RPMI8226 (cell line): ENCODE data around the gene CLCF1.

Experiments
- DNase-seq: peaks from one replicate; pipeline ENCODE4 v3.0.0-alpha.2; 2015

The CLCF1 gene

DNA sequence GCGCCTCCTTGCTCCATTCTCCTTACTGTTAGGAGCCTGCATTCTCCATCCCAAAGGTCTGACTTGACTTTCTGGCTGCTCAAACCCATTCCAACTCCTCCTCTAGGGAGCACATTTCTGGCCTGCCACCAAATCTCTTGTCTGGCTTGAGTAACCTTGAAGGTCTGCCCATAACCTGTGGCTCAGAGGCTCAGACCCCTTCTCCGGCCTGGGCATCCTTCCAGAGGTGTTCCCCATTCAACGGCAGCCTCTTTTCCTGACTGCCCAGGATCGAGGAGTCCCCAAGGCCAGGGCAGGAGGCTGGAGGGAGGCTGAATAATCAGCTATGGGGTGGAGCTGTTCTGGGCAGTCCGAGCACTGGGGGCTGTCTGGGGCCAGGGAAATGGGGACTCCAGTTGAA, 20.6 kb upstream of the CLCF1 start:
- no peak for DNase-seq

DNA sequence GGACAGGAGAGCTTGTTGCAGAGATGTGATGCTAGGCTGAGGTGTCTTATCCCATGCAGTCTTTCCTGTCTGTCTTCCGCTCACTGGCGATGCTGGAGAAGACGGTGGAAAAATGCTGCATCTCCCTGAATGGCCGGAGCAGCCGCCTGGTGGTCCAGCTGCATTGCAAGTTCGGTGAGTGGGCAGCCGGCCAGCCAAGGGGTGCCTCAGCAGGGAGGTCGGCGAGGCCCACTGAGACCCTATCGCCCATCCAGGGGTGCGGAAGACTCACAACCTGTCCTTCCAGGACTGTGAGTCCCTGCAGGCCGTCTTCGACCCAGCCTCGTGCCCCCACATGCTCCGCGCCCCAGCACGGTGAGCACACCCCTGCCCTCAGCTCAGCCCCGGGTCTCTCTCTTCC, 20.0 kb upstream of the CLCF1 start:
- no peak for DNase-seq

DNA sequence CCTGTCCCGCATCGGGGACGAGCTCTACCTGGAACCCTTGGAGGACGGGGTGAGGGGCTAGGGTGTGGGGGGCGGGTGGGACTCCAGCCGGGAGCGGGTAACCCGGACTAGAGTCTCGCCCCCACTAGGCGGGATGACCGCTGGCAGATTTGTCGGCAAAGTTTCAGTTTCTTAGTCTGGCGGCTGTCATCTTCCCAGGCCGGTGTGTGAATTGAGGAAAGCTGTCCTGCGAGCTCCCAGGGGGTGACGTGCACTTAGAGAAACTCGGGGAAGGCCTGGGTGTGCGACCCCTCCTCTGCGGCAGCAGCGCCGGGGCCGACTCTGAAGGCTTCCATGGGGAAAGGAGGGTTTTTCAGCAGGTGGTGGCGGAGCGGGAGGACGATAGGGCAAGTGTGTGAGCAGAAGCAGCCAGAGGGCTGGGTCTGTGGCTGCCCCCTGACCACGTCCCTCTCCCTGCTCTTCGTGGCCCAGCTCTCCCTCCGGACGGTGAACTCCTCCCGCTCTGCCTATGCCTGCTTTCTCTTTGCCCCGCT, 18.9 kb upstream of the CLCF1 start:
- DNase-seq, result no peak

DNA sequence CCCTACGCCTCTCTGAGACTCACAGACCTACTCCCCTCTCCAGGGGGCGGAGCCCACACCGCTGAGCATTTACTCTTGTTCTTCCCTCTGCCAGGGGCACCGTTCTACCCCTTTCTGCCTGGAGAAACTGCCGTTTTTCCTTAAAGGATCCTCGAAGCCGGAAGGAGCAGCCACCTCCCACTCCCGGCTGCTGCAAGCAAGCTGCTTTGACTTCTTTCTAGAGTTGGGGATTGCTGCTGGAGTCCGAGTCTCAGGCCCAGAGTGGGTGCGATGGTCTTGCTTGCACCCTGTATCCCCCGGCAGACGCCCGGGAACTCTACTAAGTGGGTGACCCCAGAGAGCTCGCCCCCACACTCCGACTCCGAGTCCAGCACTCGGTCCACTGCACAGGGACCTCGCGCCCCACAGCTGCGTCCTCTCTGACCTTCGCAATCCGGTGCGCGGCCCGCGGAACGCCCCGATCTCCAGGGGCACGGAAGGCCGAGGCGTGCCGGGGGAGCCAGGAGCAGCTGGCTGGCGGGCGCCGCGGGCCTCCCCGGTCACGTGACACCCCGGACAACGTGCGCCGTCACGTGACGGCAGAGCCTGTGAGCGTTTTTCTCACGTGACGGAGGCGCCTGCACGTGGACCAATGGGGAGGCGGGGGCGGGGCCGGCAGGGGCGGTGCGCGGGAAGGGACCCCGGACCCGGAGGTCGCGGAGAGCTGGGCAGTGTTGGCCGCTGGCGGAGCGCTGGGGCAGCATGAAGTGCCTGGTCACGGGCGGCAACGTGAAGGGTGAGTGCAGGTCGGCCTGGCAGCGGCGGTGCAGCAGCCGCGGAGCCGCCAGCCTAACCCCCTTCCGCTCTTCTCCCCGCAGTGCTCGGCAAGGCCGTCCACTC, 18.1 kb upstream of the CLCF1 start, which contains the start of gene RAD9A:
TSS of gene RAD9A (plus strand) at position 683 of the 879 bp plus-strand sequence. CDS start at position 742, 59 bp downstream.
- DNase-seq, result peak; percentile 97

DNA sequence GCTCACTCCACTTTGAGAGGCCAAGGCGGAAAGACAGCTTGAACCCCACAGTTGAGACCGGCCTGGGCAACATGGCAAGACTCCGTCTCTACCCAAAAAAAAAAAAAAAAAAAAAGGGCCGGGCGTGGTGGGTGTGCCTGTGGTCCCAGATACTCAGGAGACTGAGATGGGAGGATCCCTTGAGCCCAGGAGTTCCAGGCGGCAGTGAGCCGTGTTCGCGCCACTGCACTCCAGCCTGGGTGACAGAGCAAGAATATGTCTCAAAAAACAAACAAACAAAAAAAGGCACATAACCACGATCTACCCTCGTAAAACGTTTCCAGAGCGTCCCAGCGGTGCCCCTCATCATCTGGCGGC, 17.5 kb upstream of the CLCF1 start:
- DNase-seq, result no peak

DNA sequence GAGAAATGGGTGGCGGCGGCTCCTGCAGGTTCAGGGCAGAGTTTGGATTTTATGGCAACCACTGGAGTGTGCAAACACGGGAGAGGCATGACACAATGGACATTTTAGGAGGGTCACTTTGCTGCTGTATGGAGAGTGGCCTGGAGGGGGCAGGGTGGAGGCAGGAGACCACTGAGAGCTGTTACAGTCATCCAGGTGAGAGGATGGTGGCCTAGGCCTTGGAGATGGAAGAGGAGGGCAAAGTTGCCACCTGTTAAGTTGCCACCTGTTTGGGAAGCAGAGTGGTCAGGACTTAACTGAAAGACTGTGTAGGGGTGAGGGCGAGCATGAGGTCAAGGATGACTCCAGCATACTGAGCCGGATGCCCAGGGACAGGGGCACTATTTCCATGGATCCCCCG, 16.1 kb upstream of the CLCF1 start:
- peak; percentile 44 for DNase-seq

DNA sequence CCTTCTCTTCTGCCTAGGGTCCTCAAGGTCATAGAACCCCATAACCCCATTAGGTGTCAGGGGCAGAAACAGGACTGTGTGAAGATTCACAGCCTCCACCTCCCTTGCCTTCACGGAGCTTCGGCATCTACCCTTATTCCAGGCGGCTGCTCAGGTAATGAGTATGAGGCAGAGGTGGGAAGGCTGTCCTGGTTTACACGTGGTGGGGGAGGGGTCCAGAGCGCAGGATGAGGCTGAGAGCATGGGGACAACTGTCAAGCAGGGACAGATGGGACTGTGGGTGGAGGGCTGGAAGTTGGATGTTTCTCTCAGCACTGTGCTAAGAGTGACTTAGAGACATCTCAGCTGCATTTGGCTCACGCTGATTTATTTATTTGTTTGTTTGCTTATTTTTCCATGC, 14.1 kb upstream of the CLCF1 start:
- no peak for DNase-seq

DNA sequence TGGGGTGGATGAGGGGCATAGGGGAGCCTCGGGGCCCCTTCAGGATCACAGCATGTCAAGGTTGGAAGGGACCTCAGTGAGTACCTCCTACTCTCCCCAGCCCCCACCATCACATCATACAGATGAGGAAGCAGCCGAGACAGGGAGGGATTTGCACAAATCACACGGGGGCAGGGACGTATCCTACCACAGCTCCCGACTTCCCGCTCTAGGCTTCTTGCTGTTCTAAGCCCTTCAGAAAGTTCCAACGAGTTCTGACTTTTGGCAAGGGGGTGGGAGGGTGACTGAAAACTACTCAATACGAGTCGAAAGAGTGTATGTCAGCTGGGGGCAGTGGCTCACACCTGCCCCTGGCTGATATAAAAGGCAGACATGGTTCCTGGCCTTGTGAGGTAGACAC, 13.7 kb upstream of the CLCF1 start:
- DNase-seq, result no peak

DNA sequence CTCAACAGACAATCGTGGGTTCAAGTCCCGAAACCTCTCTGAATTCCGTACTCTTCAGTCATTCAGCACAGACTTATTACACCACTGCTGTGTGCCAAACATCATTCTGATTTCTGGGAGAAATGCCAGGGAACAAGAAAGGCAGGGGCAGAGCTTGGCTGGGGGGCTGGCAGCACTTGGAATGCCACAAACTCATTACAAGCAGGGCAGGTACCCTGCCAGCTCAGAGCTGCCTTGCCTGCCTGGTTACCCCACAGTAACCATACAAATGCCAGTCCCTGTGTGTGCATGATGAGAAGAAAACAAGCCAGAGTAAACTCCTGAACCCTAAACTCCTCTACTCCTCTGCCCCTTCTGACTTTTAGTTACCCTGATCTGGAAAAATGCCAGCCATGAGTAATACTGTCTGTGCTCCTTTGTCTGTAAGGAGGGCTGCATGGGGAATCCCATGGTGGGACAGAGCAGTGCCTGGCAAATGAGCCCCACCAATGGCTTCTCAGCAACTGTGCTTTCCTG, 11.5 kb upstream of the CLCF1 start:
- DNase-seq, result peak; percentile 32

DNA sequence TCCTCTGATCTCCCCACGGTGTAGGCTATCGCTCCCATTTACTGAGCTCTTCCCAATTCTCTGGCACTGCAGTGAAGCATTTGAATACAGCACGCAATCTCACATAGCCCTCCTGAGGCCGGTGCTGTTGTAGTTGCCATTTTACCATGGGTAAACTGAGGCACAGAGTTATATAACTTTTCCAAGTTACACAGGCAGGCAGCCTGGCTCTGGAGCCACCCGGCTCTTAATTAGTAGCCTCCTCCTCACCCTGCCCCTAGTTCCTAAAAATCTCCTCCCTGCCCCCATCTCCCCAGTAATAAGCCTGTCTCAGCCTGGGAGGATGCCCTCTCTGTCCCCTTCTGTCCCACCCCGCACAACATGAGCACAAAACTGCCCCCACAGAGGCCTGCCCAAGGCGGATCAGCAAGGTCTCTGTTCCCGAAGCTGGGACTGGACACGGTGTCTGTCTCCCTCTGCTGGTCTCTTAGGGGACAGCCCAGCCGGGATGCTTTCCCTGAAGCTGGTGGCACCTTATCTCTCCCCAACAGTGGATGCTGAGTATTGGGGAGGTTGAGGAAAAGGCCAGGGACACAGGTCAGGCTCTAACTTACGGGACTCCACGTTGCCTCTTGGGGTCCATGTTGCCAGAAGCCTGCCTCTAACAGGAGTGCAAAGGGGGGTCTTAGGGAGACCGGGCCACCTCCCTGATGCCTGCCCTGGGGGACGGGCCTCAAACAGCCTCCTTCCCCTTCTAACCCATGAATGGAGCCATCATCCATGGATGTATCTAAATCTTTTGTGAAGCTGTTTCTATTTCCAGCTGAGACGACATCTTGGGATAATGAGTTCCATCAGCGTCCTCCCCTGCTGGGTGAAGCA, 9.1 kb upstream of the CLCF1 start:
- peak; percentile 75 for DNase-seq

DNA sequence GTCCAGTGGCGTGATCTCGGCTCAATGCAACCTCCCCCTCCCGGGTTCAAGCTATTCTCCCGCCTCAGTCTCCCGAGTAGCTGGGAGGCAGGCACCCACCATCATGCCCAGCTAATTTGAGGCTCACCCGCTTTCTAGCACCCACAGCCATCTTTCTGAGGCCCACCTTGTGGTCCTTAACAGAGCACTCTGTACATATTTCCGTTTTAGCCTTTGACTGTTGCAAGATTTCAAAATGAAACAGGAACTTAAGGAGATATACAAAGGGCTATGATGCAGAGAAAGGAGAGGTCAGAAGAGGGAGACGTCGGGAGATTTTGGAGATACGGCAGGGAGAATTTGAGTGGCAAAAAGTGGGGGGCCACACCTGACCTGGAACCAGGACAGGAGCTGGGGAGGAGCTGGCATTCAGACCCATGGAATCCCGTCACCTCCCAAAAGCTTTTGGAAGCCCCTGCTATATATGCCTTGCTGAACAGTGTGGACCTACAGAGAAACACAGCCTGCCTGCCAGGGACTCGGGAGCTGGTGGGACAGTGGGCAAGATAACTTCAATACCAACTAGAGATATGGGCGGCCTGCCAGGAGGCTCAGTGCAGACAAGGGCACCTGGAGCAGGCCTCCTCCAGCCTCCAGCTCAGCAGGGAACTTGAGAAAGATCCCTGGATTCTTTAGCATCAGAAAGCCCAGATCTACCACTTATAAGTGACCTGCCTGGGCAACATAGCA, 8.0 kb upstream of the CLCF1 start:
- DNase-seq, result no peak

DNA sequence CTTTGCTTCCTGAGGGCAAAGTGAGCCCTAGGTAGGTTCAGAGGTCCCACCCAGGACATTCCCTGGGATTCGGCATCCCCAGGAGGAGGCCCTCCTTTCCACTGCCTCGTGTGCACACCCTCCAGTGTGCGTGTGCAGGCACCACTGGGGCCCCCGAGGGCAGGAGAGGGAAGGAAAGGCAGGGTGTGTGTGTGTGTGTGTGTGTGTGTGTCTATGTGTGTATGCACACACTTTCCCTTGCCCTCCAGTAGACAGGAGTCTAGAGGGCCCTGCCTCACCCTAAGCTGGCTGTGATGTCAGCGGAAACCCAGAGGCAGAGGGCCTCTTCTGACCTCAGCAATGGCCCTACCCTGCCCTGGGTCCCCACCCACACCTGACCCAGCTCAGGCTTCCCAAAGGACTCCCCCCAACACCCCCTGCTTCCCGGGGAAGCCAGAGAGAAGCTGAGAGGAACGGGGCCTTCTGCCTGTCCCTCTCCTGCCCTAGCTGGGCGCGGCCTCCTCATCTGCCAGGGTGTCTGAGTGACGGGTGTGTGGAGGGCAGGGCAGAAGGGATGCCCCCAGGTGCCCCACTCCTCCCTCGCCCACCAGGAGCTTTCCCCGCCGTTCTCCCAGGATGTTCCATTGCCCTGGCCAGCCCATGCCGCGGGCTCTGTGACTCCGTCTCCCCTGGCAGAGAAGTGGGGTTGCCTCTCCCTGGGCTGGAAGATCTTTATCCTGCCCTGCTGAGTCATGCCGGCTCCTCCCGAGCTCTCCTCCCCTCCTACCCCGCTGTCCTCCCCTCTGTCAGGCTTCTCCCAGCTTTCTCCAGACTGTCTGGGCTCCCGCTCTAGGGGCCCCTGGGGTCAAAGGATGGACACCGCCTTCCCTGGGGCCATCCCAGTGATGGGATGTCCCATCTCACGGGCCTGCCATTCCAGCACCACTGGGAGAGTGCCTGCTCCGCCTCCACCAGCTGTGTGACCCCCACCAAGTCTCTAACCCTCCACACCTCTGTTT, 6.0 kb upstream of the CLCF1 start:
- no peak for DNase-seq

DNA sequence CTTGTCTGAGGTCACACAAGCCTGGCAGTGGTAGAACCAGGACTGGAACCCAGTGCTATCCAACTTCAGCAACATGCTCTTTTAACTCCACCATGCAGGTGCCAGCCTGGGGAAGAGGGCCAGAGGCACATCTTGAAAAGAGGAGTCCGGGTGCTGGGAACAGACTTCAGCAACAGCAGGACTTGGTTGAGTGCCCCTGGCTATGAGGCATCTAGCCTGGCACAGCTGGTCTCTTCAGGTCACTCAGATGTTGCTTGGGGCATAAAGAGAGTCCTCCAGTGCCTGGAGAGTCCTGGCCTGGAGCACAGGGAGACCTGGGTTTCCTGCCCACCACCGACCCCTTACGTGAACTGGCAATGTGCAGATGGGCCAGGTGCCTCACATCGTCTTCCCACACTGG, 5.1 kb upstream of the CLCF1 start:
- DNase-seq, result no peak

DNA sequence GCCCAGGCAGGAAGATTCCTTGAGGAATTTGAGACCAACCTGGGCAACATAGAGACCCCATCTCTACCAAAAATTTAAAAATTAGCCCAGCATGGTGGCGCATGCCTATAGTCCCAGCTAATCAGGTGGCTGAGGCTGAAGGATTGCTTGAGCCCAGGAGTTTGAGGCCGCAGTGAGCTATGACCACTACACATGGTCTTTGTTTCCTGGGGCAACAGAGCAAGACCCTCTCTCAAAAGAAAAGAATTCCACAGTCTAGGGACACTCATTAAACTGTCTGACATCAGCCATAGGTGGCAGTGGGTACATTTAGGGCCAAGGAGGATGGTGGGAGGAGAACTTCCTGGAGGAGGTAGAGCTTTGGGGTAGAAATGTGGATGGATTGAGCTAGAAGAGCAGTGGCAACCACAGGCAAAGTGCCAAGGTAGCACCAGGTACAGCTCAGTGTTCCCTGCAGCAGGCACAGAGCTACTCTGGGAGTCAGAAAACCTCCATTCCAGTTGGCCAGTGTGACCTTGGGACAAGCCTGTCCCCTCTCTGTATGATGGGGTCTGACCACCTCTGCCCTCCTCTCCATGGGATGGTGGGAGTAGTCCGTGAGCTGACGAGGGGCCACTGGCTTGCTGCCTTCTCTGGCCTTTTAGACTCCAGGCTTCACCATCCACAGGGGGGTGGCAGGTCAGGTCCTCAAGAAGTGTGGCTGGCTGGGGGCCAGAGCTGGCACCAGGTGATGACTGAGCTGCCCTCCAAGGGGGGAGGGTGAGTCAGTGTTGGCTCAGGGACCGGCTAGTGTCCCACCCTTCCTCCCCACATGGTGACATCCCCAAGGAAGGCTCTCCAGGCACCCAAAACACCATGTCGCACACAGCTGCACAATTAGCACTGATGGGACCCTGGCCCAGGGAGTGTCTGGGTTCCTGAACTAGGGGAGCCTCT, 3.7 kb upstream of the CLCF1 start:
- peak; percentile 35 for DNase-seq

DNA sequence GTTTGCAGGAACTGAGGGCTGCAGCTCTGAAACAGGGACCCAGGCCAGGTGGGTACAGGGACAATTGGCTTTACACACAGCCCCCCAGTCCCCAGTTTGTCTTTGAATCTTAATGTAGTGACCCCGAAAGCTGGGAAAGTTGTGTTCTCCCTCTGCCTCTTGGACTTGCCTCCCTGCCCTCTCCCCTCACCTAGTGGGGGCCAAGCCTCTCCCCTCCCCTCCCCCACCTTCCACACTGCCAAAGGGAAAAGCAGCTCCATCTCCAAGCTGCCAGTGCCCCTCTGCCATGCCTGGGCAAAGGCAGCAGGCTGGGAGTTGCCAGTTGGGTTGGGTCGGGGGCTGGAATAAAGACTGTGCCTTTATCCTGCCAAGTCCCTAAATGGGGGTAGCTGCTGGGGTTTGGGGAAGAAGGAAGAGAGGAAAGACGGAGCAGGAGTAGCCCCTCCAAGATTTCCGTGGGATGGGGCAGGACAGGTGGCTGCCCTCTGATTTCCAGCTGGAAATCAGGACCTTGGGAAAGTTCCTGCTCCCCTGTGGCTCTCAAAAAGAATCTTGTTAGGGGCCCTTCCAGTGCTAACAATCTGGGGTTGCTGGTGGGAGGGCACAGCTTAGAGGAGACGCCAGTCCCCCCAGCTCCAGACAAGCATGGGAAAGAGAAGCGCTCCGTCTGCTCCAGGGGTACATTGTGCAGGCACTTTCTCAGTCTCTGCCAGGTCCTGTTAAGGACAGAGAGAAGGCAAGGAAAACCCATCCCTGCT, 2.8 kb upstream of the CLCF1 start:
- no peak for DNase-seq

DNA sequence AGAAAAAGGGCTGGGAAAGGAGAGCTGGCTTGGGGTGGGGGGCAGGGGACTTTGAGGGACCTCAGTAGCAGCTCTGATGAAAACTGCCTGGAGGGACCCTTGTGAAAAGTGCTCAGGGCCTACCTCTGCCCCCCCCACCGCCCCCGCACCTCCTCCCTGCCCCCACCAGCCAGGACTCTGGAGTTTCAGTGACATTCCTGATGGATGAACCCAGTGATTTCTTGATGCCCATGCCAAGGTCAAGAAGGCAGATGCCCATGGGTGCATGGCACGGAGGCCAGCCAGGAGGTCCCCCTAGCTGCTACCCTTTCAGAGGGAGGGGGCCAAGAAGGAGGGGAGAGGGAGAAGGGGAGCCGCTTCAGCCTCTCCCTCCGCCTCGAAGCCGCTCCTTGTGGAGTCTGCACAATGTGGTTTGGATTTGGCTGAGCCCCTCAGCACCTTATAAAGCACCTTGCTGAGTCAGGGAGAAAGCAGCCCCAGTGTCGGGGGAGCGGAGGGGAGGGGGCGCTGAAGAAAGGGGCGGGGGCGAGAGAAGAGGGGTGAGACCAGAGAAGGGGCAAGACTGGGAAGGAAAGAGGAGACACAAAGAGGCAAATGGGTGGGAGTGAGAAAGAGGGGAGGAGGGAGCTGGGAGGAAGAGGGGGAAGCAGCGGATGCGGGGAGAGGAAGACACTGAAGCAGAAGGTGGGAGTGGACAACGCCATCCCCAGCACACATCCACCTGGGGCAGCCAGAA, 2.1 kb upstream of the CLCF1 start:
- DNase-seq, result no peak

DNA sequence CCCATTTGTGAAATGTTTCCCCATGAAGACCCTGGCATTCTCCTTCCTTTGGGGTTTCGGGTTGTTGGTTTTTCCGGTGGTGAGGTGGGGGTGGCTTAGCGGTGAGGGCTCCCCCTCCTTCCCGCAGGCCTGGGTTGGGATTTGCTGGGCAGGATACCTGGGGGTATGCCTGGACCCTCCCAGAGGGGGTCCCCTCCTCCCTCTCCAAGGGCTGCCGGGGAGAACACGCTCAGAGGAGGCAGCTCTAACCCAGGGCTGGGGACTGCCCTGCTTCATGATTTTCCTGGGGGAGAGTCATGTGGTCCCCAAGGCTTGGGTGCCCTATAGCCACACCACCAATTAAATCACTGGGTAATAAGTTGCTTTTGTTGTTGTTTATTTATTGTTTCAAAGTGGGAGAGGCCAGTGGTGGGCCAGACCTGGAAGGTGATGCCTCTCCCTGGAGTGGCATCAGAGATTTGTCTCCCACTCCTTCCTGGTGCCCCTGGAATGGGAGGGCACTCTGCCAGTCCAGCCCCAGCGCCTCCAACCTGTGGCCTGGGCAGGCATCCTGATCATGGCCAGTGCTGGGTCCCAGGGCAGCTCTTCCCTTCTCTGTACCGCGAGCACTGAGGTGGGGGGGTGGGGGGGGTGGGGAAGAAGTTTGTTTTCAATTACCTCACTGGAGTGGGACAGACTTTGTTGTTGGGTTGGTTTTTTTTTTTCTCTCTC, 1.3 kb upstream of the CLCF1 start:
- DNase-seq, result no peak
